Naive thymus-derived CD4-positive, alpha-beta T cell (primary cell): ENCODE results near the gene CFAP99. TPM values are rescaled to one million over a fixed set of nuclear protein-coding genes. Genes with fewer than 3 reads are reported as not detected.

Experiments used
- ATAC-seq: fragments of 150-1000 bp; cut with Tn5 transposase; 2 replicates; pipeline ENCODE4 v1.10.0; 2021; ENCODE audit warnings: mild to moderate bottlenecking, moderate library complexity
- CTCF ChIA-PET: fragments of 350-600 bp; sonication (Branson Sonifier 250); formaldehyde crosslinking; loops from one replicate; lab custom pipeline; 2021; ENCODE audit warnings: antibody characterized with exemption; lab: Charles Lee
- POLR2A ChIA-PET: fragments of 350-600 bp; sonication (Branson Sonifier 250); formaldehyde crosslinking; loops from one replicate; lab custom pipeline; 2021; ENCODE audit warnings: antibody characterized with exemption, inconsistent platforms; lab: Charles Lee
- DNase-seq, 9 donors: peaks; one replicate each; pipeline versions ENCODE4 v3.0.0 to v3.0.0-alpha.2; 2020 to 2022; ENCODE audit warnings: mixed read lengths in 1 of 9
- H3K27ac ChIP-seq: one replicate; pipeline ENCODE4 v1.7.0; 2013; ENCODE audit warnings: mild to moderate bottlenecking, low read depth, low read length, moderate library complexity
- H3K27me3 ChIP-seq, 2 donors: one replicate each; pipeline ENCODE4 v1.7.0; 2013; ENCODE audit warnings: low read length in 2 of 2, mild to moderate bottlenecking in 2 of 2, moderate library complexity in 2 of 2; ENCODE audit not compliant: control insufficient read depth in 2 of 2, insufficient read depth in 2 of 2
- H3K36me3 ChIP-seq, 3 experiments: 1 replicate in 2 of 3; 2 replicates in 1 of 3; pipeline ENCODE4 v1.7.0; 2013; ENCODE audit warnings: low read length in 3 of 3, mild to moderate bottlenecking in 3 of 3, moderate library complexity in 1 of 3; ENCODE audit not compliant: insufficient read depth in 3 of 3, control insufficient read depth in 2 of 3
- H3K4me1 ChIP-seq, 2 donors: one replicate each; pipeline ENCODE4 v1.7.0; 2013; ENCODE audit warnings: low read length in 2 of 2, mild to moderate bottlenecking in 2 of 2, moderate library complexity in 1 of 2; ENCODE audit not compliant: control insufficient read depth in 2 of 2, insufficient read depth in 2 of 2
- H3K4me3 ChIP-seq: 2 replicates; pipeline ENCODE4 v1.7.0; 2013; ENCODE audit warnings: mild to moderate bottlenecking, low read length
- H3K9me3 ChIP-seq, 3 experiments: 1 replicate in 2 of 3; 2 replicates in 1 of 3; pipeline ENCODE4 v1.7.0; 2013; ENCODE audit warnings: low read length in 3 of 3; ENCODE audit not compliant: control insufficient read depth in 2 of 3
- H3K27ac Mint-ChIP-seq, 9 donors: one replicate each; pipeline ENCODE4 v1.8.0; 2020 to 2022; ENCODE audit warnings: mixed read lengths in 9 of 9, mild to moderate bottlenecking in 8 of 9, moderate library complexity in 5 of 9, inconsistent platforms in 2 of 9
- H3K27me3 Mint-ChIP-seq, 5 donors: one replicate each; pipeline ENCODE4 v1.8.0; 2021 to 2022; ENCODE audit warnings: mixed read lengths in 5 of 5, mild to moderate bottlenecking in 1 of 5
- H3K36me3 Mint-ChIP-seq, 5 donors: one replicate each; pipeline ENCODE4 v1.8.0; 2020 to 2022; ENCODE audit warnings: mixed read lengths in 5 of 5, mild to moderate bottlenecking in 3 of 5, inconsistent platforms in 1 of 5
- H3K4me1 Mint-ChIP-seq, 7 donors: one replicate each; pipeline ENCODE4 v1.8.0; 2020 to 2022; ENCODE audit warnings: mixed read lengths in 7 of 7, mild to moderate bottlenecking in 3 of 7, inconsistent platforms in 1 of 7
- H3K4me3 Mint-ChIP-seq, 10 donors: one replicate each; pipeline ENCODE4 v1.8.0; 2020 to 2022; ENCODE audit warnings: mild to moderate bottlenecking in 10 of 10, mixed read lengths in 10 of 10, moderate library complexity in 6 of 10, inconsistent platforms in 2 of 10
- H3K9me3 Mint-ChIP-seq, 11 donors: one replicate each; pipeline ENCODE4 v1.8.0; 2020 to 2022; ENCODE audit warnings: mixed read lengths in 11 of 11, mild to moderate bottlenecking in 4 of 11, inconsistent platforms in 1 of 11, moderate library complexity in 1 of 11
- intact Hi-C, 2 donors: fragments of 100-400 bp; cut with micrococcal nuclease; formaldehyde crosslinking; loops; one replicate each; pipeline ENCODE4 v1.15.1; 2023
- polyA plus RNA-seq, 2 donors: library from polyadenylated mRNA; unstranded; fragments of 300-500 nt; fragmentation: Illumina TruSeq; gene quantifications; one replicate each; pipeline ENCODE4 v1.2.3, GENCODE V29; 2021
- total RNA-seq, 6 experiments: library from RNA in 5 of 6; stranded (reverse) in 5 of 6; gene quantifications; 1 replicate in 5 of 6; 2 replicates in 1 of 6; pipeline ENCODE4 v1.2.3 and lab custom pipeline; 2021 to 2026

Gene CFAP99
- total and polyA plus RNA-seq, 7 experiments from 2014 or later = 0.12 to 0.27 TPM; not detected in 5

- peak overlapping the region; percentile 44 for H3K4me3 ChIP-seq
- Mint-ChIP-seq H3K4me3 (peak overlapping the region; percentile 59 to 89 (median 78)), H3K27ac (peak overlapping the region in 7 of 9 donors; percentile 13 to 81 (median 62)), H3K4me1 (peaks cover 51 to 75% (median 67%) of the 10 kb centered on the region in 7 donors), H3K9me3 (peaks cover 0 to 6% (median 0%) of the 10 kb centered on the region in 11 donors), H3K27me3 (peaks cover 8 to 46% (median 13%) of the 10 kb centered on the region in 5 donors), H3K36me3 (peaks cover 0 to 5% (median 0%) of the 10 kb centered on the region in 5 donors)
- ATAC-seq = no peak
- intact Hi-C loops = loop anchor here (5.0 to 10.0 kb wide), 4 partner anchors 519 to 1481 kb away; partner anchors contain the start of genes GAK (in 1 of the 2), HTT (in 1 of the 2), HTT-AS (in 1 of the 2) and NSD2 (in 1 of the 2)
- CTCF ChIA-PET = interaction anchor here (0.6 to 1.2 kb wide), 2 partner anchors 19 to 114 kb away, joined by 3 to 4 read pairs; no protein-coding TSS in a partner anchor
- POLR2A ChIA-PET = interaction anchor here (0.5 to 2.0 kb wide), 10 partner anchors 9 to 555 kb away, joined by 3 to 10 read pairs (median 4); partner anchors contain the start of genes GRK4, HAUS3, MXD4 and NOP14
- H3K36me3 ChIP-seq = no peaks in the 10 kb centered on the region
- no peaks in the 10 kb centered on the region for H3K27me3 ChIP-seq
- H3K27ac ChIP-seq = no peak overlapping the region
- DNase-seq = peak in 1 of 9 donors; percentile 15
- peaks cover 42 to 55% of the 10 kb centered on the region in 2 donors for H3K4me1 ChIP-seq
- no peaks in the 10 kb centered on the region for H3K9me3 ChIP-seq
These were observed 2.7 kb upstream of the CFAP99 start for GRCh38 chr4:2415881-2416563.

- H3K4me3 Mint-ChIP-seq = peak overlapping the region; percentile 59 to 89 (median 78)
- Histone ChIP-seq H3K36me3 (no peaks in the 10 kb centered on the region), H3K9me3 (no peaks in the 10 kb centered on the region), H3K4me1 (peaks cover 38 to 49% of the 10 kb centered on the region in 2 donors), H3K27me3 (no peaks in the 10 kb centered on the region), H3K4me3 (peak overlapping the region; percentile 44), H3K27ac (no peak overlapping the region)
- ChIA-PET POLR2A (interaction anchor here (0.8 to 2.0 kb wide), 7 partner anchors 10 to 547 kb away, joined by 3 to 10 read pairs (median 4); partner anchors contain the start of genes GRK4, MXD4 and NOP14), CTCF (no interaction called here)
- H3K27ac Mint-ChIP-seq = peak overlapping the region in 6 of 9 donors; percentile 13 to 81 (median 66)
- peaks cover 51 to 68% (median 61%) of the 10 kb centered on the region in 7 donors for H3K4me1 Mint-ChIP-seq
- peaks cover 0 to 6% (median 0%) of the 10 kb centered on the region in 11 donors for H3K9me3 Mint-ChIP-seq
- H3K27me3 Mint-ChIP-seq = peaks cover 8 to 52% (median 13%) of the 10 kb centered on the region in 5 donors
- peaks cover 0 to 5% (median 0%) of the 10 kb centered on the region in 5 donors for H3K36me3 Mint-ChIP-seq
- ATAC-seq = no peak
- intact Hi-C loops = loop anchor here (5.0 to 10.0 kb wide), 4 partner anchors 518 to 1482 kb away; partner anchors contain the start of genes GAK (in 1 of the 2), HTT (in 1 of the 2), HTT-AS (in 1 of the 2) and NSD2 (in 1 of the 2)
- DNase-seq = peak in 3 of 9 donors; percentile 15 to 21 (median 18)
These were observed 2.1 kb upstream of the CFAP99 start for GRCh38 chr4:2416564-2417225.

GRCh38 chr4:2417226-2417764, 1.5 kb upstream of the CFAP99 start:
- peaks cover 49 to 62% (median 55%) of the 10 kb centered on the region in 7 donors for H3K4me1 Mint-ChIP-seq
- ChIA-PET CTCF (no interaction called here), POLR2A (interaction anchor here (1.3 to 2.0 kb wide), 2 partner anchors 155 to 157 kb away, joined by 4 to 7 read pairs; partner anchors contain the start of gene MXD4)
- H3K36me3 Mint-ChIP-seq = peaks cover 0 to 5% (median 0%) of the 10 kb centered on the region in 5 donors
- H3K9me3 Mint-ChIP-seq = peaks cover 0 to 6% (median 0%) of the 10 kb centered on the region in 11 donors
- ATAC-seq = no peak
- H3K4me3 Mint-ChIP-seq = peak overlapping the region; percentile 73 to 96 (median 88)
- peaks cover 8 to 58% (median 13%) of the 10 kb centered on the region in 5 donors for H3K27me3 Mint-ChIP-seq
- intact Hi-C loops = loop anchor here (5.0 to 10.0 kb wide), 4 partner anchors 518 to 1482 kb away; partner anchors contain the start of genes GAK (in 1 of the 2), HTT (in 1 of the 2), HTT-AS (in 1 of the 2) and NSD2 (in 1 of the 2)
- Histone ChIP-seq H3K4me3 (peak overlapping the region; percentile 54), H3K36me3 (no peaks in the 10 kb centered on the region), H3K27me3 (no peaks in the 10 kb centered on the region), H3K4me1 (peaks cover 32 to 43% of the 10 kb centered on the region in 2 donors), H3K27ac (peak overlapping the region; percentile 36), H3K9me3 (no peaks in the 10 kb centered on the region)
- peak in 5 of 9 donors; percentile 11 to 35 (median 16) for DNase-seq
- peak overlapping the region in 3 of 9 donors; percentile 51 to 87 (median 69) for H3K27ac Mint-ChIP-seq

- DNase-seq (peak in 2 of 9 donors; percentile 16 to 41), ATAC-seq (no peak)
- no peaks in the 10 kb centered on the region for H3K27me3 ChIP-seq
- H3K4me3 ChIP-seq = peak within 1 kb of the TSS; percentile 70
- H3K4me1 Mint-ChIP-seq = peaks cover 42 to 55% (median 47%) of the 10 kb centered on the region in 7 donors
- peaks cover 0 to 4% (median 0%) of the 10 kb centered on the region in 11 donors for H3K9me3 Mint-ChIP-seq
- peaks cover 0 to 5% (median 0%) of the 10 kb centered on the region in 5 donors for H3K36me3 Mint-ChIP-seq
- peaks cover 8 to 65% (median 13%) of the 10 kb centered on the region in 5 donors for H3K27me3 Mint-ChIP-seq
- peak within 1 kb of the TSS; percentile 85 to 98 (median 92) for H3K4me3 Mint-ChIP-seq
- peak within 1 kb of the TSS; percentile 81 to 98 (median 90) for H3K27ac Mint-ChIP-seq
- CTCF ChIA-PET = interaction anchor here (0.8 to 1.3 kb wide), 3 partner anchors 19 to 198 kb away, joined by 3 to 5 read pairs (median 5); no protein-coding TSS in a partner anchor
- intact Hi-C loops = loop anchor here (1.0 to 10.0 kb wide), 21 partner anchors 15 to 1483 kb away; partner anchors contain the start of genes FAM193A (in 2 of the 2), HAUS3 (in 2 of the 2), HTT (in 2 of the 2) and HTT-AS (in 2 of the 2)
- peak within 1 kb of the TSS; percentile 73 for H3K27ac ChIP-seq
- no peaks in the 10 kb centered on the region for H3K9me3 ChIP-seq
- peaks cover 31 to 37% of the 10 kb centered on the region in 2 donors for H3K4me1 ChIP-seq
- no peaks in the 10 kb centered on the region for H3K36me3 ChIP-seq
- POLR2A ChIA-PET = interaction anchor here (1.4 to 2.9 kb wide), 2 partner anchors 51 to 54 kb away, joined by 4 to 11 read pairs; partner anchors contain the start of gene RNF4
These were observed 748 bp upstream of the CFAP99 start, which contains the start of gene ZFYVE28 for GRCh38 chr4:2417765-2418649. TSS of gene ZFYVE28 (minus strand) at chr4:2418645. CDS start at chr4:2418323, 322 bp downstream.

- DNase-seq (no peak), ATAC-seq (no peak)
- POLR2A ChIA-PET = interaction anchor here (1.0 to 2.9 kb wide), 3 partner anchors 49 to 178 kb away, joined by 4 to 11 read pairs (median 4); partner anchors contain the start of genes HAUS3, POLN and RNF4
- Mint-ChIP-seq H3K4me3 (peak overlapping the region; percentile 58 to 98 (median 90)), H3K9me3 (peaks cover 0 to 4% (median 0%) of the 10 kb centered on the region in 11 donors), H3K27ac (peak overlapping the region in 8 of 9 donors; percentile 24 to 93 (median 72)), H3K4me1 (peaks cover 24 to 37% (median 31%) of the 10 kb centered on the region in 7 donors), H3K36me3 (peaks cover 0 to 3% (median 0%) of the 10 kb centered on the region in 5 donors), H3K27me3 (peaks cover 8 to 67% (median 16%) of the 10 kb centered on the region in 5 donors)
- no peaks in the 10 kb centered on the region for H3K36me3 ChIP-seq
- no peaks in the 10 kb centered on the region for H3K9me3 ChIP-seq
- no peak overlapping the region for H3K4me3 ChIP-seq
- intact Hi-C loops = loop anchor here (2.0 to 10.0 kb wide), 11 partner anchors 17 to 1485 kb away; partner anchors contain the start of genes HTT (in 2 of the 2), HTT-AS (in 2 of the 2), GAK (in 1 of the 2) and GRK4 (in 1 of the 2)
- peaks cover 15 to 21% of the 10 kb centered on the region in 2 donors for H3K4me1 ChIP-seq
- no peaks in the 10 kb centered on the region for H3K27me3 ChIP-seq
- H3K27ac ChIP-seq = no peak overlapping the region
- CTCF ChIA-PET = interaction anchor here (0.7 kb wide), 1 partner anchor 692 kb away, joined by 3 read pairs; no protein-coding TSS in a partner anchor
These were observed 1.1 kb downstream of the CFAP99 start for GRCh38 chr4:2419814-2420213.
